HG03139 (cell line): ENCODE results near the gene THRA.
"Not testable (repeated sequence)": the region's sequence is repeated elsewhere in the genome, so short reads cannot be mapped to it uniquely, and the experiment has no call there.

Source experiments
- ATAC-seq: cut with Tn5 transposase; IDR thresholded peaks from one replicate; pipeline ENCODE4 v1.9.1; 2021; ENCODE audit not compliant: unreplicated experiment

Gene THRA

DNA sequence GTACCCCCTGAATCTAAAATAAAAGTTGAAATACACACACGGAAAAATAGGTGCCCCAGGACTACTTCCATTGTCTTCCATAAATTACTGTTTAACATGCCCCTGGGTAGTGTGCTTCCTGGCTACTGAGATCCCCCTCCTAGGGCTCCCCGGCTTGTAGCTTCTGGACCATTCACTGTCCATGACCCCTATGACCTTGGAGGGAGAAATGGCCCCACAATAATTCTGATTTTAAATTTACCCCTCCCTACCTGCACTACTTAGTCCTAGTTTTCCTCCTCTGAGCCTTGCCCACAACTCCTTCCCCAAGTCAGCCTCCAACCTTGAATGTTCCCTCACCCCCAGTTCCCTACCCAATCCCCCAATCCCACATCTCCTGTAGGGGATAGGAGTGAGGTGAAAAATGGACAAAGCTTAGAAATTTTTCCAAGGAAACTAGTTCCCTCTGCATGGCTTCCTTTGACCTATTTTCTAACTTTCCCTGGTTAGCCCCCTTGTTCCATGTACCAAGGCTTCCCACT lies 49.5 kb downstream of the THRA start:
- no peak for ATAC-seq

DNA sequence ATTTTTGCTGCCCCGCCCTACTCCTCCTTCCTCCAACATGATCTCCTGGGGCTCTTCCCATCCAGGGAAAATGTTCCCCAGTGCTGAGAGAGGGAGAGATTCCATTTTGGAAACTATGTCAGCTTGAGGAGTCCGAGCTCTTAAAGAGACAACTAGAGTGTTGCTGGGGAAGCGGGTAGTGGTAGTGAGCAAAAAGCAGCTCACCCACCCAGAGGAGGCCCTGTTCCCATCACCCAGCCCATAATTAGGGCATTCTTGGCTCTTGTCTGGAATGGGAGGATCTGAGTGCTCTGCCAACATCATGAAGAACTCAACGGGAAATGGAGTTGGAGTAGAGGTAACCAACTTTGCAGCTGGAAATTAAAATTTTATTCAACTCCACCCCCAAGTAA lies 49.9 kb downstream of the THRA start:
- no peak for ATAC-seq

DNA sequence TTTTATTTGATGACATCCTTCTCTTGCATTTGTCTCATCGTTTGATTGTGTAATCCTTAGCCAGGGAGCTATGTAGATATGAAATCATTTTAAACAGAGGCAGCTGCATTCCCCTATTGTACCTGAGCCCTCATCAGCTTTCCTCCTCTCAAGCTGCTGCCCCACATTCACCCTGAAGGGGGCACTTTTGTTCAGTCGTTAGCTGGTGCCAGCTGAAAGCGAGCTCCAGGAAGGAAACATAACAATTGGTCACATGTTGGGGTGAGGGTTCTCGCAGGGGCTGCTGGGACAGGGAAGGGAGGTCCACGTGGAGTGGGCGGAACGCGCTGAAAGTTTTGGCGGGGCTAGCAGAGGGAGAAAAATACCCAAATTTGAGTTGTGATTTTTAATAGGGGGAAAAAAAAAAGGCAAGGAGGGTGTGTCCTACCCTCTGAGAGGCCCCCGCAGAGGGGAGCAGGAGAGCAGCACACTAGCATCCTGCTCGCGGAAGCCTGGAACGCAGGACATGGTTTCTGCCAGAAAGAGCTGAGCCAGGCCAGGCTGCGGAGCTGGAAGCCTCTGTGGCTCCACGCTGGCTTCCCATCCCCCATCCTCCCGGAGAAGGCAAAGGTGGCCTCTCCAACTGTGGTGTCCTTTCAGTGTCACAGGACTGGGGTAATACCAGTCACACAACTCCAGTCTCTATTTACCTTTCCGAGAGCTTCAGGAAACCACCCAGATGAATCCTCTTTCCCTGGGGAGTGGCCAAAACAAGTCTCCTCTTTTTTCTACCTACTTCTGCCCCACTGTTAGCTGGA lies 50.5 kb downstream of the THRA start:
- ATAC-seq, result peak; percentile 56

DNA sequence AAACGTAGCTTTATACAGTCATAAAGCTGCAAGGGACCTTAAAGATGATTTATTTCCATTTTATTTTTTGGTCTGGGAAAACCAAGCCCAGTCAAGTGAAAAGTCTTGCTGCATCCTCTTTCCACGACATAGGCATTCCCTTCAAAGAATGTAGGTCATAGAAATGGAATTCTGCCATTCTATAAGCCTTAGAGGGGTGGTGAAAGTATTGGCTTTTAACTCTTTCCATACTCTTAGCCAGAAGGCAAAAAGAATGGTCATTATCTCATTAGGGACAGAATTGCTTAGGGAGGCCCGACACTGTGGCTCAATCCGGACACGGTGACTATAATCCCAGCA lies 51.1 kb downstream of the THRA start:
- ATAC-seq, result no peak

DNA sequence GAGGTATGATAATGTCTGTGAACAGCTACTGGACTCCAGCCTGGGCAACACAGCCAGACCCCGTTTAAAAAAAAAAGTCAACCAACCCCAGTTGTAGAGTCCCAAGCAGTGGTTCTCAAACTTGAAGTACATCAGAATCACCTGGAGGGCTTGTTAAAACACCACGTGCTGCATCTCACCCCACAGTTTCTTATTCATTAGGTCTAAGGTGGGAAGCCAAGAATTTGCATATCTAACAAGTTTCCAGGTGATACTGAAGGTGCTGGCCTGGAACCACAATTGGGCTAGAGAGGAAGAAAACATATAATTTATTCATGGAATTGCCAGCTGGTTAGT lies 52.3 kb downstream of the THRA start:
- ATAC-seq, result no peak

DNA sequence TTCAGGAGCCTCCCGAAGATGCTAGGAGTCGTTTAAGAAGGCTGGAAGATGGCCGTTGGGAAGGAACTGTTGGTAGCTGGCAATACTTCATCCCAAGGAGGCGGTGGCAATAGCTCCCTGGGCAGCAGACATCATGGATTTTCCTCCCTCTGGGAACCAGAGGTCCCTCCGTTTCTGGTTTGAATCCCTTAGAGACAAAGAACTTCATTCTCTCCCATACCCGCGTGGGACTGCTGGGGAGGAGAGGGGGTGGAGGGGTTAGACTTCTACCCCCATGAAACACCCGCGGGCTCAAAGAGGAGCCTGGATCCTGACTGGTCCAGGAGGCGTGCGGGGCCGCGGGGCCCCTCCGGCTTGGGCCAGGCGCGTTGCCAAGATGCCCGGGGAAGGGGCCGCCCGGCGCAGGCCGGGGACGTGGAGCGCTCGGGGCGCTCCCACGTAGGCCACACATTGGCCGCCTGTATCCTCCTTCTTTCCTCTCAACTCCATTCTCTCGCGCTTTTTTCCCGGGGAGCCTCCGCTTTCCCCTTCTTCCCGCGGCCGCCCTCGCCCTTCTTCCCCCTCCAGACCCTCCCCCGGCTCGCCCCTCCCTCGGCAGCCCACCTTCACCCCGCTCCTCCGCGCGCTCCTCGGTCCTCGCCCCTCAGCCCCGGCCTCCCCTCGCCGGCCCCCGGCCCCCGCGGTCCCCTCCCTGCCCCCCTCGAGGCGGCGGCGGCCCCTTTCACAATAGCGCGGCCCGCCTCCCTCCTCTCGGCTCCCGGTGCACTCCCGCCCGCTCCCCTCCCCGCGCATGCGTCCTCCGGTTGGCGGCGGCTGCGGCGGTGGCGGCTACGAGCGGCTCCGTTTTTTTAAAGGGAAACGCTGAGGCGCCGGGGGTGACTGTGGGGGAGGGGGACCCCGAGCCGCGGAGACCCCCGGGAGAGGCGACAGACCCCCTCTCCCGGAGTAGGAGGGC lies 58.7 kb downstream of the THRA start, which contains the start of gene MSL1:
Gene MSL1, plus strand, starts transcription at position 791 of the 955 bp plus-strand sequence. CDS start 642 bp downstream, outside the sequence.
- no peak for ATAC-seq

DNA sequence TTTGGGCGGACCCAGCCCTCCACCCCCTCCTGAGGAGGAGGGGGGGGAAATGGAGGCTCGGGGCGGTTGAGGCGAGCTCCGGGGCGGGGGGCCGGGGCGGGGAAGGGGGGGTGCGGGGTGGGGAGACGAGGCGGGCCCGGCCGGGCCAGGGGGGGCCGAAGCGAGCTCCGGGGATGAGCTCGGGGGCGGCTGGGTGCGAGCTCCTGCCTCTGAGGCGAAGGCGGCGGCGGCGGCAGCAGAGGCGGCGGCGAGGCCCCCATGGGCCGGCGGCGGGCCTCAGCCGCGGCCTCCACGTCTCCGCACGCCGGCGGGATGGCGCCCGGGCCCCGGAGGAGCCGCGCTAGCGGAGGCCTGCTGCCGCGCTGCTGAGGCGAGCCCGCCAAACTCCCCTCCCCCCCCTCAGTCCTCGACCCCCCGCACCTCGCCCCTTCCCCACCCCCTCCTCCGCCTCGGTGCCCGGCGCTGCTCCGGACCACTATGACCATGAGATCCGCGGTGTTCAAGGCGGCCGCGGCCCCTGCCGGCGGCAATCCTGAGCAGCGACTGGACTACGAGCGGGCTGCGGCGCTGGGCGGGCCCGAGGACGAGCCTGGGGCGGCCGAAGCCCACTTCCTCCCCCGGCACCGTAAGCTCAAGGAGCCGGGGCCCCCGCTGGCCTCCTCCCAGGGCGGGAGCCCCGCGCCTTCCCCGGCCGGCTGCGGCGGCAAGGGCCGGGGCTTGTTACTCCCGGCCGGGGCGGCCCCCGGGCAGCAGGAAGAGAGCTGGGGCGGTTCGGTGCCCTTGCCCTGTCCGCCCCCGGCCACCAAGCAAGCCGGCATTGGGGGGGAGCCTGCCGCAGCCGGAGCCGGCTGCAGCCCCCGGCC lies 59.6 kb downstream of the THRA start:
- ATAC-seq, result no peak

DNA sequence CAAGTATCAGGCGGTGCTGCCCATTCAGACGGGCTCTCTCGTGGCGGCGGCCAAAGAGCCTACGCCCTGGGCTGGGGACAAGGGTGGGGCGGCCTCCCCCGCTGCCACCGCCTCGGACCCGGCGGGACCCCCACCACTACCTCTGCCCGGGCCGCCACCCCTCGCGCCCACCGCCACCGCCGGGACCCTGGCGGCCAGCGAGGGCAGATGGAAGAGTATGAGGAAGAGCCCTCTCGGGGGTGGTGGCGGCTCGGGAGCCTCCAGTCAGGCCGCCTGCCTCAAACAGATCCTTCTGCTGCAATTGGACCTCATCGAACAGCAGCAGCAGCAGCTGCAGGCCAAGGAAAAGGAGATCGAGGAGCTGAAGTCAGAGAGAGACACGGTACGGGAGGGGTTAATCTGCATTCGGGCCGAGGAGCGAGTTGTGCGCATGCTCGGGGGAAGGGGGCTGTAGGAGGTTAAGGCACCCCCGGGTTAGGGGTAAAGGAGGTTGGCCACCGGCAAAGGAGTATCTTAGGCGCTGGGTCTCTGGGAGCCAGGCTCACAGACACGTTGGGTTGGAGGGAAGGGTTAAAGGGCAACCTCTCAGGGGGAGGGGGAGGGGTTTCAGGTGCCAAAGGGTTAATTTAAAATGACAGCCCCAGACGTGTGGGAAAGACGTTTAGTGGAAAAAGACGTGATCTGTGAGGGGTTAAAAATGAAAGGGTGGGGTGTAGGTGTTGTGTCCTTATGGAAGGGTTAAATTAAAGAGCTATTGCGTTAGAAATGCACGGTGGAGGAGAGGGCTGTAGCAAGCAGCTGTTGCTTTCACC lies 60.4 kb downstream of the THRA start:
- no peak for ATAC-seq

DNA sequence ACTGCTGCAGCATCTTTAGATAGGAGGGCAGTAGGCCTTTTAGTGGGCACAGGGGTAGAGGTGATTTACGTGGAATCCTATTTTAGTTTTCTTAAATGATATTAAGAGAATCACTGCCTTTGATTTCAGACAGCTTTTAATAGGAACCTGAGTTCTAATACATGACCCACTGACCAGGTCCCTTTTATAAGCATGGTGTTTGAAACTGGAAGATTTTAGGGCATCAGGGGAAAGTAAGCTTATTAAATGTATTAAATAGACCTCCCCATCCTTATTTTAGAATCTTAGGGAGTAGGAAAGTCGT lies 61.0 kb downstream of the THRA start:
- no peak for ATAC-seq

DNA sequence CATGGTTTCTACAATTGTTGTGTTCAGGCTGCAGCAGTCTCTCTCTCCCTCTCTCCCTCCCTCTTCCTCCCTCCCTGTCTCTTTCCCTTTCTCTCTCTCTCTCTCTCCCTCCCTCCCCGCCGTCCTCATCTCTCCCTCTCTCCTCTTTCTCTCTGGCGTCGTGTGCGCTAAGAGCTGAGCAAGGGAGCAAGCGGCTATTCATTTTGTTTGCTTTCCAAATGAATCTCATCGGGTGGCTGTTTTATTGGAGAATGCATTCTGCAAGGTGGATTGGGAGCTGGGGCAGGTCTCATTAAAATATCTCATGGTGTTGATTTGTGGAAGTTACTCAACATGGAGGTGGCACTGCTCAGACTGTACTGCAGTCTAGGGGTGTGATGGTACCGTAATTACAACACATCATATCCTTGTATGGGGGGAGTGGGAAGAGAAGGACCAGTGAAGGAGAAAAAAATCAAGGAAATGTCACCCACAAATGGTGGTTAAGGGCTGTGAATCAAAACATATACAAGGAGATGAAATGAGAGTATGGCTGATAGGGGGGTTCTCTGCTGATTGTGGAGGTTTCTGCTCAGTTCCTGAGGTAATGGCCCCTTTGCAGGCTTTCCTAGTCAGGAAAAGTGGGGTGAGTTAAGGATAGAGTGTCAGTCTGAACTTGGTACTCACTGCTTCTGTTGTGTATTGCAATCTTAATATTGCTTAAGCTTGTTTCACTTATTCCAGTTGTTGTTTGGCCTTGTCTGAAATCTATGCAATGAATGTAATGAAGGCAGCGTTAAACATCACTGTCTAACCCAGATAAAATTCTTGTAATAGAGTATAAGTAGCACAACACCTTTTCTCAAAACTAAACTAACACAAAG lies 61.7 kb downstream of the THRA start:
- ATAC-seq, result no peak

DNA sequence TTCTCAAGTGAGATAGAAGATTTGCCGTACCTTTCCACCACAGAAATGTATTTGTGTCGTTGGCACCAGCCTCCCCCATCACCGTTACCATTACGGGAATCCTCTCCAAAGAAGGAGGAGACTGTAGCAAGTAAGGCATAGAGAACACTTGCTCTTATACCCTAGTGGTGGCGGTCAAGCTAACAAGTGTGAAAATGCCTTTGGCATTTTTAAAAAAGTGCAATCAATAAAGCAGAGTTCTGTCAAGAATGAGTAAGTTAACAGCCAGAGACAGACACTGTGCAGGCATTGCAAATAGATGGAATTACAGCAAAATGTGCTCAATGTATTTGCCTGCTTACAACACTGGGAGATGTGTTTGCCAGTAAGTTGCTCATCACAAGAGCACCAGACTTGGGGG lies 66.7 kb downstream of the THRA start:
- no peak for ATAC-seq

DNA sequence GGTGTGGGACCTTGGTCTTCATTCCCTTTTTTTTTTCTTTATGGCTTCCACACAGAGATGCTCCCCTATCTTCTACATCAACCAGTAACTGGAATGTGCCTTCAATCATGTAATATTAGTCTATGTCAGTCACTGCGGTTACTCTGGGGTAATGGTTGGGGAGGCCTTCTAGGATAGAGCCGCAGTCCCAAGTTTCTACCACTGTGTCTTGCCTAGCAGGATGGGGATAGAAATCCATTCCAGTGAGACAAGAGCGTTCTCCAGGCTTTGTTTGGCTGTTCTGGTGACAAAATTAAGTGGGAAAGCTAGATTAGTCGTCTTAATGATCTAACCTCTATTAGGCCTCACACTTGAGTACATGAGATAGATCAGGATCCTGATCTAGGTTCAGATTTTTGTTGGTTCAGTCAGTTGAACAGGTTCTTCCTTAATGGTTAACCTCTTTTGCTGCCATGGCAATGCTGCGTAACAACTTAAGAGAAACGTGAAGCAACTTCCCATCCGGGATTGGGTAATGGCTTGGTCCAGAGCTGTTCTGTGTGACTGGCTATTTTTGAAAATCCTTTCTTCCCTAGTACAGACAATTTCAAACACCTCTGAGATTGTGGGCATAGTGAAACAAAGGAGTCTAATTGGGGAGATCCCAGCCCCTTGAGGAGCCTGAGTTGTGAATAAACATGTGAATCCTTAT lies 67.7 kb downstream of the THRA start:
- no peak for ATAC-seq

DNA sequence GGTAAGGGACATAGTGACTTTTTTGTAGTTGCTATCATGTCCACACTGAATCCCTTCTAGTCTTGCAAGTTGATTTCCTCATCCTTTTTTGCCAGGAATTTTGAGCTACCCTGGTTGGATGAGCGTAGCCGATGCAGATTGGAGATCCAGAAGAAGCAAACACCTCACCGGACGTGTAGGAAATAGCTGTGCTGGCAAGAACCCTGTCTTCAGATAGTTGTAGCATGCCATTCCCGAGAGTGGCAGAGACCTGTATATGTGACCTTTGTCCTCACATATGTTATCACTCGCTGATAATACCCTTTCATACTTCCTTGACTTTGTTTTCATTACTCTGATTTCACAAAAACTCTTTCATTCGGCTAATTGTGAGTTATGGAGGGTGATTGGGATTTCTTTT lies 71.4 kb downstream of the THRA start:
- ATAC-seq, result no peak

DNA sequence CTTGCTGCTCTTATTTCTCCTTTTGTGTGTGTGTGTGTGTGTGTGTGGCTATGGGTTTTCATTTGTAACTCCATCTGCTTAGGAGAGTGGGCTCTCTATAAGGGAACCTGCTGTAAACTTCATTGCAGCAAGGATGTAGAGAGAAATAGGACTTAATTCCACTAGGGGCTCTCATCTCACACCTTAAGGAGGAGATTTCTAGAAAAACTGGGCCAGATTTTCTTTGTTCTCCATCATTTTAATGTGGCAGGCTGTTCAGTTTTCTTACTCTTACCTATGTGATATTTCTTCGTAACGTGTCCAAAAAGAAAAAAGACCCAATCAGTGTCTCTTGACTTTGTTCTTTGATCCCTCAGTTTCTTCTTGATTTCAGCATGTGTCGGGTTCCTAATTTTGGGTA lies 73.1 kb downstream of the THRA start:
- no peak for ATAC-seq

DNA sequence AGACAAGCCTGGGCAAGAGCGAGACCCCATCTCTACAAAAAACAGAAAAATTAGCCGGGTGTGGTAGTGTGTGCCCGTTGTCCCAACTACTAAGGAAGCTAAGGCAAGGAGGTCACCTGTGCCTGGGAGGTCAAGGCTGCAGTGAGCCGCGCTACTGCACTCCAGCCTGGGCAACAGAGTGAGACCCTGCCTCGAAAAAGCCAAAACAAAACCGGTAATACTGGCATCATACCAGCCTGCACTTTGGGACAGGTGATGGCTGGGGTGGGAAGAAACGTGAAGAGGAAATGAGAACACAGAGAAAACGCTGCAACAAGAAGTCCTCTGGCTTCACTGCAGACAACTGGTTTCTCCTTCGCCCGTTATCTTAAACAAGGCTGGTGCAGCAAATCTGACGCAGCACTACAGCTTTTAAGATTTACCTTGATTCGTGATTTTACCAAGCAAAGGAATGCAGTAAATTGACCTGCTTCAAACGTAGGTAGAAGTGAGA lies 76.8 kb downstream of the THRA start:
- ATAC-seq, result peak; percentile 7

DNA sequence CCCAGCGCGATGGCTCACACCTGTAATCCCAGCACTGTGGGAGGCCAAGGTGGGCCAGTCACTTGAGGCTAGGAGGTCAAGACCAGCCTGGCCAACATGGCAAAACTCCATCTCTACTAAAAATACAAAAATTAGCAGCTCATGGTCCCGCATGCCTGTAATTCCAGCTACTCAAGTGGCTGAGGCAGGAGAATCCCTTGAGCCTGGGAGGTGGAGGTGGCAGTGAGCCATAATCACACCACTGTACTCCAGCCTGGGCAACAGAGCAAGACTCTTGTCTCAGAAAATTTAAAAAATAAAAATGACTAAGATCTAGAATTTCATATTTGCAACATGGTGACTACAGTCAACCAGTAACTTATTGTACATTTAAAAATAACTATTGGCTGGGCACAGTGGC lies 80.4 kb downstream of the THRA start:
- ATAC-seq, result not testable (repeated sequence)
